ENCODE measurements around the gene SPIRE2.
"Not testable (repeated sequence)": the region's sequence is repeated elsewhere in the genome, so short reads cannot be mapped to it uniquely, and the experiment has no call there.

Gene SPIRE2

DNA sequence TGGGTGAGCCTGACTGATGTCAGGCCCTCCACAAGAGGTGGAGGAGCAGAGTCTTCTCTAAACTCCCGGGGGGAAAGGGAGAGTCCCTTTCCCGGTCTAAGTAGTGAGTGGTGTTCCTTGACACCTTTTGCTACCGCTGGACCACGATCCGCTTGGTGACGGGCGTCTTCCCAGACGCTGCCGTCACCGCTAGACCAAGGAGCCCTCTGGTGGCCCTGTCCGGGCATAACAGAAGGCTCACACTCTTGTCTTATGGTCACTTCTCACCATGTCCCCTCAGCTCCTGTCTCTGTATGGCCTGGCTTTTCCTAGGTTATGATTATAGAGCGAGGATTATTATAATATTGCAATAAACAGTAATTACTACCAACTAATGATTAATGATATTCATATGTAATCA, 35.2 kb upstream of the SPIRE2 start:
- not testable (repeated sequence) for H3K4me1 ChIP-seq (ENCODE audit: control insufficient read depth, insufficient read depth, low read length); H3K36me3 ChIP-seq (ENCODE audit: control insufficient read depth, insufficient read depth, low read length, severe bottlenecking); H3K4me3 ChIP-seq (ENCODE audit: low read length); H3K9ac ChIP-seq (ENCODE audit: low read length); H3K9me3 ChIP-seq (ENCODE audit: control insufficient read depth, low read length); H3K27me3 ChIP-seq (replicated peaks; ENCODE audit: control insufficient read depth, insufficient read depth, low read length)
- DNase-seq (ENCODE audit: low read depth), result peak; percentile 46

DNA sequence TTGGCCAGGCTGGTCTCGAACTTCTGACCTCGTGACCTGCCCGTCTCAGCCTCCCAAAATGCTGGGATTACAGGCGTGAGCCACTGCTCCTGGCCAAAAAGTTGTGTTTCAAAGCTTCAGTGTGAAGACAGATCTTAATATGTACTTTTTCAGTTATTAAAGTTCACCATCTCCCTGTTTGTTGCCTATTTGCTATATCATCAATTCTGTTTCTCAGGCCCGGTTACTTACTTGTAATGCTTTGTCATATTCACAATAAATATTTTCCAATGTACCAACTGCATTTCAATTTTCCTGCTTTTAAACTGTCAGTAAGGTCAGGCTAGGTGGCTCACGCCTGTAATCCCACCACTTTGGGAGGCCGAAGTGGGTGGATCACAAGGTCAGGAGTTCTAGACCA, 34.3 kb upstream of the SPIRE2 start:
- H3K27me3 ChIP-seq (replicated peaks; ENCODE audit: control insufficient read depth, insufficient read depth, low read length), result no peaks in the 10 kb centered on the region
- no peaks in the 10 kb centered on the region for H3K36me3 ChIP-seq (ENCODE audit: control insufficient read depth, insufficient read depth, low read length, severe bottlenecking)
- no peak overlapping the region for H3K4me3 ChIP-seq (ENCODE audit: low read length)

DNA sequence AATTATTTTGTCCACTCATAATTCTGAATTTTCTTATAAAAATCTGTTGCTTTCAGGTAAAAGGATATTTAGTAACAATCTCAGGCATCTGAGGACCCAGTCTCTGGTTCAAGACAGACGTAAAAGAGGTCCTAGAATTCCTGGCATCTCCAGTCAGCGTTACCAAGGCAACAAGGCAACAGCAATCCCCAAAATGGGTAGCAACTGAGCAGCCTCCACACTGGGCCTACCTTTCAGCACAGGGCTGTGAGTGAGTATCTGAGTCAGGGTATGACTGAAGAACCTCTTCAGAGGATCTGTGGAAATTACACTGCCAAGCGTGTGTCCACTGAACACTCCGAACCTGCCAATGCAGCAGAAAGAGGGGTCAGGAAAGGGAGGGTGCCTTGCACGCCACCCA, 32.6 kb upstream of the SPIRE2 start:
- DNase-seq (ENCODE audit: low read depth), result no peak
- H3K4me1 ChIP-seq (ENCODE audit: control insufficient read depth, insufficient read depth, low read length), result no peaks in the 10 kb centered on the region
- H3K27me3 ChIP-seq (replicated peaks; ENCODE audit: control insufficient read depth, insufficient read depth, low read length), result no peaks in the 10 kb centered on the region
- no peaks in the 10 kb centered on the region for H3K36me3 ChIP-seq (ENCODE audit: control insufficient read depth, insufficient read depth, low read length, severe bottlenecking)
- no peaks in the 10 kb centered on the region for H3K9me3 ChIP-seq (ENCODE audit: control insufficient read depth, low read length)
- no peak overlapping the region for H3K4me3 ChIP-seq (ENCODE audit: low read length)
- H3K9ac ChIP-seq (ENCODE audit: low read length), result no peak overlapping the region

More for the DNA sequence above, 34.3 kb upstream of the SPIRE2 start:
- H3K9me3 ChIP-seq (ENCODE audit: control insufficient read depth, low read length), result no peaks in the 10 kb centered on the region
- no peak for DNase-seq (ENCODE audit: low read depth)
- H3K9ac ChIP-seq (ENCODE audit: low read length), result no peak overlapping the region
- H3K4me1 ChIP-seq (ENCODE audit: control insufficient read depth, insufficient read depth, low read length), result no peaks in the 10 kb centered on the region

DNA sequence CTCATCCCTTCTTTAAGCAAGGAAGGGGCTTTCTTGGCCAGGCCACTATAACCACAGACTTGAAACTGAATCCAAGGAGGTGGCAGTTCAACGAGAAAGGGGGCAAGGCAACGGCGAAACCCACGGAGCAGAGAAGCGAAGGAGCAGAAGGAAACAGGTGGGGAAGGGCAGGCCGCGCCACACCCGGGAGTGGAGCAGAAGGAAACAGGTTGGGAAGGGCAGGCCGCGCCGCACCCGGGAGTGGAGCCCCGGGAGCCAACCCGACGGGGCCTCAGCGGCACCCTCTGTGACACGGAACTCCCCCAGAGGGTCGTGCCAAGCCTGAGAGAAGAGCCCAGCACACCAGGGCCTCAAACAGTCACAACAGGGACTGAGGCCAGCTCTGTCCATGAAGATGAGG, 32.2 kb upstream of the SPIRE2 start:
- H3K9me3 ChIP-seq (ENCODE audit: control insufficient read depth, low read length), result no peaks in the 10 kb centered on the region
- no peaks in the 10 kb centered on the region for H3K27me3 ChIP-seq (replicated peaks; ENCODE audit: control insufficient read depth, insufficient read depth, low read length)
- no peak for DNase-seq (ENCODE audit: low read depth)
- no peak overlapping the region for H3K9ac ChIP-seq (ENCODE audit: low read length)
- no peaks in the 10 kb centered on the region for H3K36me3 ChIP-seq (ENCODE audit: control insufficient read depth, insufficient read depth, low read length, severe bottlenecking)
- no peak overlapping the region for H3K4me3 ChIP-seq (ENCODE audit: low read length)
- H3K4me1 ChIP-seq (ENCODE audit: control insufficient read depth, insufficient read depth, low read length), result no peaks in the 10 kb centered on the region

DNA sequence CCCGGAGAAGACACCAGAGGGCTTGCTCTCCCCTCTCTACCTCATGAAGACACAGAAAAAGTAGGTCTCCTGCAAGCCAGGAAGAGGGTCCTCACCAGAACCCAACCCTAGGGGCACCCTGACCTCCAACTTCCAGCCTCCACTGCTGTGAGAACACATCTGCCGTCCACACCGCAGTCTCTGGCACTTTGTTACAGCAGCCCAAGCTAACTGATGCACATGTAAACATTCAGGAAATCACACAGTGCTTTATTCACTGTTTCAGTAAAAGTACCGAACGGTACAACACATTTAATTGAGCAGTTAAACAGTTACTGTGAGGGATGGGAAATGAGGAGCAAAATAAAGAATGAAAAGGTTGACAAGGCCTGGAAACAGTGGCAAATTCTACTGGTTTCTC, 30.1 kb upstream of the SPIRE2 start:
- DNase-seq (ENCODE audit: low read depth), result no peak
- Histone ChIP-seq H3K27me3 (replicated peaks; ENCODE audit: control insufficient read depth, insufficient read depth, low read length) (no peaks in the 10 kb centered on the region), H3K9ac (ENCODE audit: low read length) (no peak overlapping the region), H3K9me3 (ENCODE audit: control insufficient read depth, low read length) (no peaks in the 10 kb centered on the region), H3K4me1 (ENCODE audit: control insufficient read depth, insufficient read depth, low read length) (no peaks in the 10 kb centered on the region), H3K4me3 (ENCODE audit: low read length) (no peak overlapping the region), H3K36me3 (ENCODE audit: control insufficient read depth, insufficient read depth, low read length, severe bottlenecking) (no peaks in the 10 kb centered on the region)

DNA sequence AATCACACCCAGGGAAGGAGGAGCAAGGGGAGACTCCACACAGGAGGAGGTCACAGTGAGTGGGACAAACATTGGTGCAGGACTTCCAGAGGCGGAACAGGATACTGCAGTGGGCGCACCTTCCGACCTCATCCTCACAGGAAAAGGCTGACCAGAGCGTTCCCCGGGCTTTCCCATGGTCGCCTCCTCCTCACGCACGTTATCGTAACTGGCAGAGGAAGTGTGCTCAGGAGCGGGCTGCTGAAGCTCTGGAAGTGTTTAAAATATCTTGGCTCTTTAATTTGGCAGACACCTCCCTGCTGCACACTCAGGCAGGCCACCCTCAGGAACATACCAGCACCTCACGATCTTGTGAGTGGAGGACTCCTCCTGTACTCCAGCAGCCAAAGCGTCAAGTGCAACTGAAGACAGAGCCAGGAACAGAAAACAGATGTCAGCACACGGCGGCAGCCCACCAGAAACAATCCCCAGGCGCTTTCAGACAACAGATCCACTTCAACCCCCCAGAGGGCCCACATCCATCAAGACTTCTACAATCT, 29.4 kb upstream of the SPIRE2 start:
- Histone ChIP-seq H3K4me1 (ENCODE audit: control insufficient read depth, insufficient read depth, low read length) (no peaks in the 10 kb centered on the region), H3K9me3 (ENCODE audit: control insufficient read depth, low read length) (no peaks in the 10 kb centered on the region), H3K4me3 (ENCODE audit: low read length) (no peak overlapping the region), H3K36me3 (ENCODE audit: control insufficient read depth, insufficient read depth, low read length, severe bottlenecking) (no peaks in the 10 kb centered on the region), H3K9ac (ENCODE audit: low read length) (no peak overlapping the region), H3K27me3 (replicated peaks; ENCODE audit: control insufficient read depth, insufficient read depth, low read length) (no peaks in the 10 kb centered on the region)
- DNase-seq (ENCODE audit: low read depth), result no peak

DNA sequence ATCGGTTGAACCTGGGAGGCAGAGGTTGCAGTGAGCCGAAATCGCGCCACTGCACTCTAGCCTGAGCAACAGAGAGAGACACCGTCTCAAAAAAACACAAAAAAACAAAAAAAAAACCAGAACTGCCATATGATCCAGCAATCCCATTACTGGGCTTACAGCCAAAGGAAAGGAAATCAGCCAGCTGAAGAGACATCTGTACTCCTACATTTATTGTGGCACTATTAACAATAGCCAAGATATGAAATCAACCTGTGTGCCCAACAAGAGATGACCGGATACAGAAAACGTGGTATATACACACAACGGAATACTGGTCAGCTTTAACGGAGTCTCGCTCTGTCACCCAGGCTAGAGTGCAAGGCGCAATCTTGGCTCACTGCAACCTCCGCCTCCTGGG, 26.5 kb upstream of the SPIRE2 start:
- Histone ChIP-seq H3K36me3 (ENCODE audit: control insufficient read depth, insufficient read depth, low read length, severe bottlenecking) (no peaks in the 10 kb centered on the region), H3K9ac (ENCODE audit: low read length) (no peak overlapping the region), H3K27me3 (replicated peaks; ENCODE audit: control insufficient read depth, insufficient read depth, low read length) (no peaks in the 10 kb centered on the region), H3K9me3 (ENCODE audit: control insufficient read depth, low read length) (no peaks in the 10 kb centered on the region), H3K4me3 (ENCODE audit: low read length) (no peak overlapping the region), H3K4me1 (ENCODE audit: control insufficient read depth, insufficient read depth, low read length) (peaks cover 13% of the 10 kb centered on the region)
- DNase-seq (ENCODE audit: low read depth), result peak; percentile 8

DNA sequence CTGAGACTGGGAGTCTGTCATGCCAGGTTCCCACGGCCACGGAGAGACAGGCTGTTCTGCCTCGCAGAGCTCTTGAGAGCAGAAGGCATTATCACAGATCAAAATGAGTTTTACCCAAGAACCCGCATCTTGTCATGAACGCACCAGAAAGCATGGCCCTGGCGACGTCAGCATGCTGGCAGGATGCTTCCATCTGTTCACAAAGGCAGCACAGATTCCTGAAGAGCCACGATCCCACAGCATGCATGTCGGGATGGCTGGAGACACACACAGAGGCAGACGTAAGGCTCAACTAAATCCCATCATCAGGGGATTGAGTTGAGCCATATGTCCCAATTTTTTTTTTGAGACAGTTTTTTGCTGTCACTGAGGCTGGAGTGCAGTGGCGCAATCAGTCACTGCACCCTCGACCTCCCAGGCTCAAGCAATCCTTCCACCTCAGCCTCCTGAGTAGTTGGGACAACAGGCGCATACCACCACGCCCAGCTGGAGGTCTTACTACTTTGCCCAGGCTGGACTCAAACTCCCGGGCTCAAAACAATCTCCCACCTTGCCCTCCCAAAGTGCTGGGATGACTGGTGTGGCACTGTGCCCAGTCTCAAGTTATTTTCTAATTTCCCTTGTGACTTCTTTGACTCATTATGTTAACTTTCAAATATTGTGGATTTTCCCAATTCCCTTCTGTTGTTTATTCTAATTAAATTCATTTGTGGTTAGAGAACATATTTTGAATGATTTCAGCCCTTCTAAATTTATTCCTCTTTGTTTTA, 23.0 kb upstream of the SPIRE2 start:
- no peak overlapping the region for H3K4me3 ChIP-seq (ENCODE audit: low read length)
- no peaks in the 10 kb centered on the region for H3K36me3 ChIP-seq (ENCODE audit: control insufficient read depth, insufficient read depth, low read length, severe bottlenecking)
- peak; percentile 51 for DNase-seq (ENCODE audit: low read depth)
- H3K4me1 ChIP-seq (ENCODE audit: control insufficient read depth, insufficient read depth, low read length), result peaks cover 13% of the 10 kb centered on the region
- H3K27me3 ChIP-seq (replicated peaks; ENCODE audit: control insufficient read depth, insufficient read depth, low read length), result no peaks in the 10 kb centered on the region
- H3K9ac ChIP-seq (ENCODE audit: low read length), result no peak overlapping the region
- peaks cover 2% of the 10 kb centered on the region for H3K9me3 ChIP-seq (ENCODE audit: control insufficient read depth, low read length)

DNA sequence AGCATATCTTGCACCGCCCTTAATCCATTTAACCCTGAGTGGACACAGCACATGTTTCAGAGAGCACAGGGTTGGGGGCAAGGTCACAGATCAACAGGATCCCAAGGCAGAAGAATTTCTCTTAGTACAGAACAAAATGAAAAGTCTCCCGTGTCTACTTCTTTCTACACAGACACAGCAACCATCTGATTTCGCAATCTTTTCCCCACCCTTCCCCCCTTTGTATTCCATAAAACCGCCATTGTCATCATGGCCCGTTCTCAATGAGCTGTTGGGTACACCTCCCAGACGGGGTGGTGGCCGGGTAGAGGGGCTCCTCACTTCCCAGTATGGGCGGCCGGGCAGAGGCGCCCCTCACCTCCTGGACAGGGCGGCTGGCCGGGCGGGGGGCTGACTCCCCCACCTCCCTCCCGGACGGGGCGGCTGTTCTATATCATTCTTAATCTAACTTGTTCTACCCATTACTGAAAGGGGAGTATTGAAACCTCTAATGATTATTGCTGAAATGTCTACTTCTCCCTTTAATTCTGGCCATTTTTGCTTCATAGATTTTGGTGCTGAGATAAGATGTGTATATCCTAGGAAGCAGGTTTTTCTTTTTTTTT, 21.6 kb upstream of the SPIRE2 start:
- H3K4me3 ChIP-seq (ENCODE audit: low read length); H3K9me3 ChIP-seq (ENCODE audit: control insufficient read depth, low read length); H3K36me3 ChIP-seq (ENCODE audit: control insufficient read depth, insufficient read depth, low read length, severe bottlenecking); H3K27me3 ChIP-seq (replicated peaks; ENCODE audit: control insufficient read depth, insufficient read depth, low read length); H3K9ac ChIP-seq (ENCODE audit: low read length); DNase-seq (ENCODE audit: low read depth): not testable (repeated sequence)
- H3K4me1 ChIP-seq (ENCODE audit: control insufficient read depth, insufficient read depth, low read length), result peaks cover 13% of the 10 kb centered on the region

DNA sequence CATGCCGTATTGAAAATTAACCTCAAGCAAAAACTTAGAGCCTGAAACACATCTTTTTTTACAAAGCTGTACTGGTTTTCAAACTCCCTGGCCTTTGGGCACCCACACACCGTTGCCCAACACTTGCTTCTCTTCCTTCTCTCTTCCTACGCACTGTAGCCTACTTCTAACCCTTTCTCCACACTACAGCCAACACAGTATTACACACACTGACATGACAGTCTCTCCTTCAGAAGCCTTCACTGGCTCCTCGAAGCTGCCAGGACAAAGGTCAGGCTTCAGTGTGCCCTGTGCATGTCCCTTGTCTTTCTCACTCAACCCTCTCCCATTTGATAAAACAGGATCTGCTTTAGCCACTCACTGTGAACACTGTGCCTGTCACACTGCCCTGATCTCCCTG, 19.8 kb upstream of the SPIRE2 start:
- no peaks in the 10 kb centered on the region for H3K27me3 ChIP-seq (replicated peaks; ENCODE audit: control insufficient read depth, insufficient read depth, low read length)
- H3K9ac ChIP-seq (ENCODE audit: low read length), result no peak overlapping the region
- DNase-seq (ENCODE audit: low read depth), result no peak
- peaks cover 13% of the 10 kb centered on the region for H3K4me1 ChIP-seq (ENCODE audit: control insufficient read depth, insufficient read depth, low read length)
- H3K36me3 ChIP-seq (ENCODE audit: control insufficient read depth, insufficient read depth, low read length, severe bottlenecking), result no peaks in the 10 kb centered on the region
- peaks cover 2% of the 10 kb centered on the region for H3K9me3 ChIP-seq (ENCODE audit: control insufficient read depth, low read length)
- no peak overlapping the region for H3K4me3 ChIP-seq (ENCODE audit: low read length)

DNA sequence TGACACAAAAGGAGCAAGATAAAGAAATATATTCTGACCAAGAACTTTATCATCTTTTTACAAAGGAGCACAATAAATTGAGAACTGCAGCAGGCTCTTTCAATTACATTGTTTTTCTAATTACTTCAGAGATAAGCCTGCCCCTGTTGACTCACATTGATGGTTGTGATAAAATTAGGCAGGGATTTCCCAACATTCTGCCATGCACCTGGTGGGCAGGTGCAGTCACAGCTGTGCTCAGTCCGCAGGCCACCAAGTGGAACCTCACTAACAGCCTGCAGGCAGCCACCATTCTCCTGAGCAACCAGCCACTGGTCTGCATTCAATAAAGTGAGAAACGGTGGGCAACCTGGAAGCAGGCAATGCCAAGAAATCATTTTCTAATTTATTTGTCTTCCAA, 17.0 kb upstream of the SPIRE2 start:
- H3K36me3 ChIP-seq (ENCODE audit: control insufficient read depth, insufficient read depth, low read length, severe bottlenecking), result no peaks in the 10 kb centered on the region
- no peaks in the 10 kb centered on the region for H3K4me1 ChIP-seq (ENCODE audit: control insufficient read depth, insufficient read depth, low read length)
- H3K9ac ChIP-seq (ENCODE audit: low read length), result no peak overlapping the region
- H3K9me3 ChIP-seq (ENCODE audit: control insufficient read depth, low read length), result peaks cover 2% of the 10 kb centered on the region
- no peak for DNase-seq (ENCODE audit: low read depth)
- H3K27me3 ChIP-seq (replicated peaks; ENCODE audit: control insufficient read depth, insufficient read depth, low read length), result no peaks in the 10 kb centered on the region
- H3K4me3 ChIP-seq (ENCODE audit: low read length), result no peak overlapping the region
